Fibroblast of lung (primary cell): ENCODE measurements around the gene PATJ.

Experiments
- CTCF ChIP-seq, 2 donors: IDR thresholded peaks in 1 of 2; conservative IDR thresholded peaks in 1 of 2; 1 replicate in 1 of 2; 2 replicates in 1 of 2; pipeline ENCODE4 v1.5.1; 2011 to 2012; ENCODE audit warnings: low read length in 2 of 2, control low read depth in 1 of 2, inconsistent platforms in 1 of 2, low read depth in 1 of 2, mild to moderate bottlenecking in 1 of 2
- EZH2 ChIP-seq: IDR thresholded peaks from 2 replicates; pipeline ENCODE4 v1.5.1; 2012; ENCODE audit warnings: low read length, control low read depth, mild to moderate bottlenecking; ENCODE audit errors: missing control alignments

GRCh38 chr1:62213075-62213914 is 471.0 kb downstream of the PATJ start:
- TF ChIP-seq CTCF (conservative IDR thresholded peaks at IDR 0.05 in 1 of 2, IDR thresholded peaks at IDR 0.05 in 1 of 2; ENCODE audit: low read depth in 1 of 2, low read length in 2 of 2) (no peak), EZH2 (no peak)
